Chondrocyte (in vitro differentiated cells): ENCODE data around the gene ARHGDIA. TPM values are rescaled to one million over a fixed set of nuclear protein-coding genes. Genes with fewer than 3 reads are reported as not detected.
A peak's percentile ranks its signal among the peaks of the same experiment; 100 is the strongest.

Experiments used
- DNase-seq: peaks from one replicate; pipeline ENCODE4 v3.0.0; 2021; ENCODE audit warnings: mixed read lengths, low spot score
- H3K27ac Mint-ChIP-seq: one replicate; pipeline ENCODE4 v1.8.0; 2021; ENCODE audit warnings: mild to moderate bottlenecking, moderate library complexity, mixed read lengths; ENCODE audit not compliant: unreplicated experiment
- H3K27me3 Mint-ChIP-seq: 2 replicates; pipeline ENCODE4 v1.8.0; 2021; ENCODE audit warnings: low read depth, mixed read lengths
- H3K36me3 Mint-ChIP-seq: 2 replicates; pipeline ENCODE4 v1.8.0; 2021; ENCODE audit warnings: low read depth, mixed read lengths
- H3K4me1 Mint-ChIP-seq: 2 replicates; pipeline ENCODE4 v1.8.0; 2021; ENCODE audit warnings: low read depth, mild to moderate bottlenecking, mixed read lengths
- H3K4me3 Mint-ChIP-seq: one replicate; pipeline ENCODE4 v1.8.0; 2021; ENCODE audit warnings: mild to moderate bottlenecking, moderate library complexity, mixed read lengths; ENCODE audit not compliant: unreplicated experiment
- H3K9me3 Mint-ChIP-seq: 2 replicates; pipeline ENCODE4 v1.8.0; 2021; ENCODE audit warnings: low read depth, mixed read lengths
- CTCF ChIP-seq: fragments of 200-600 bp; sonication (generic); IDR thresholded peaks from 2 replicates; pipeline ENCODE4 v1.5.0; 2021; ENCODE audit warnings: antibody characterized with exemption, mild to moderate bottlenecking, moderate library complexity
- total RNA-seq: library from RNA; stranded (reverse); gene quantifications from 3 replicates; pipeline ENCODE4 v1.2.1, GENCODE V29; 2021

Gene ARHGDIA
- total RNA-seq, 1 donor from 2014 or later, result 481 TPM

GRCh38 chr17:81891303-81891552 is 20.1 kb upstream of the ARHGDIA start:
- peak overlapping the region; percentile 98 for H3K27ac Mint-ChIP-seq
- no peak for DNase-seq
- no peaks in the 10 kb centered on the region for H3K9me3 Mint-ChIP-seq
- no peaks in the 10 kb centered on the region for H3K27me3 Mint-ChIP-seq
- TF ChIP-seq CTCF, result no peak
- peaks cover 33% of the 10 kb centered on the region for H3K4me1 Mint-ChIP-seq
- H3K36me3 Mint-ChIP-seq, result peaks cover 21% of the 10 kb centered on the region
- H3K4me3 Mint-ChIP-seq, result peak overlapping the region; percentile 86

- Mint-ChIP-seq H3K4me1 (peaks cover 39% of the 10 kb centered on the region), H3K9me3 (no peaks in the 10 kb centered on the region), H3K4me3 (peak overlapping the region; percentile 80), H3K27me3 (no peaks in the 10 kb centered on the region), H3K36me3 (peaks cover 21% of the 10 kb centered on the region), H3K27ac (peak overlapping the region; percentile 93)
- no peak for DNase-seq
- TF ChIP-seq CTCF, result no peak
Observed at GRCh38 chr17:81890447-81891302, 19.5 kb upstream of the ARHGDIA start.

GRCh38 chr17:81889602-81890001 is 18.5 kb upstream of the ARHGDIA start:
- H3K27ac Mint-ChIP-seq, result no peak overlapping the region
- peaks cover 50% of the 10 kb centered on the region for H3K4me1 Mint-ChIP-seq
- H3K4me3 Mint-ChIP-seq, result peak overlapping the region; percentile 80
- no peaks in the 10 kb centered on the region for H3K27me3 Mint-ChIP-seq
- H3K9me3 Mint-ChIP-seq, result no peaks in the 10 kb centered on the region
- no peak for TF ChIP-seq CTCF
- H3K36me3 Mint-ChIP-seq, result peaks cover 20% of the 10 kb centered on the region
- DNase-seq, result no peak

- peak overlapping the region; percentile 71 for H3K27ac Mint-ChIP-seq
- no peak for DNase-seq
- H3K27me3 Mint-ChIP-seq, result no peaks in the 10 kb centered on the region
- TF ChIP-seq CTCF, result no peak
- H3K4me3 Mint-ChIP-seq, result peak overlapping the region; percentile 44
- H3K4me1 Mint-ChIP-seq, result peaks cover 55% of the 10 kb centered on the region
- peaks cover 20% of the 10 kb centered on the region for H3K36me3 Mint-ChIP-seq
- H3K9me3 Mint-ChIP-seq, result no peaks in the 10 kb centered on the region
Observed at GRCh38 chr17:81888988-81889595, 18.0 kb upstream of the ARHGDIA start.

GRCh38 chr17:81888105-81888987 is 17.2 kb upstream of the ARHGDIA start:
- peak overlapping the region; percentile 71 for H3K27ac Mint-ChIP-seq
- H3K9me3 Mint-ChIP-seq, result no peaks in the 10 kb centered on the region
- TF ChIP-seq CTCF, result no peak
- no peak for DNase-seq
- peaks cover 56% of the 10 kb centered on the region for H3K4me1 Mint-ChIP-seq
- H3K27me3 Mint-ChIP-seq, result no peaks in the 10 kb centered on the region
- H3K4me3 Mint-ChIP-seq, result no peak overlapping the region
- peaks cover 20% of the 10 kb centered on the region for H3K36me3 Mint-ChIP-seq
